HG03571 (cell line): Measurements from ENCODE around the gene ZNF439.
"Not testable (repeated sequence)": the region's sequence is repeated elsewhere in the genome, so short reads cannot be mapped to it uniquely, and the experiment has no call there.

Experiments
- ATAC-seq: cut with Tn5 transposase; IDR thresholded peaks from one replicate; pipeline ENCODE4 v1.9.1; 2021; ENCODE audit not compliant: unreplicated experiment

Gene ZNF439

GRCh38 chr19:11848594-11849469, at the start of gene ZNF439:
ZNF439 (plus strand) TSS chr19:11848726; CDS start chr19:11848868, 142 bp downstream.
- ATAC-seq = no peak

GRCh38 chr19:11806354-11807098, 42.0 kb upstream of the ZNF439 start:
- ATAC-seq = no peak

- no peak for ATAC-seq
These were observed 41.5 kb upstream of the ZNF439 start for GRCh38 chr19:11807099-11807380.

GRCh38 chr19:11813703-11814028, 34.9 kb upstream of the ZNF439 start:
- peak; percentile 27 for ATAC-seq

- peak; percentile 92 for ATAC-seq
These were observed 34.4 kb upstream of the ZNF439 start, which contains the start of gene ZNF440 for GRCh38 chr19:11814029-11814699. ZNF440 (plus strand) TSS chr19:11814273; CDS start chr19:11814448, 175 bp downstream.

- no peak for ATAC-seq
These were observed 33.9 kb upstream of the ZNF439 start for GRCh38 chr19:11814700-11815035.

- ATAC-seq = no peak
These were observed 26.9 kb upstream of the ZNF439 start for GRCh38 chr19:11821474-11822109.

- not testable (repeated sequence) for ATAC-seq
These were observed 19.3 kb upstream of the ZNF439 start for GRCh38 chr19:11828957-11829876.

- ATAC-seq = no peak
These were observed 16.1 kb upstream of the ZNF439 start for GRCh38 chr19:11832253-11832912.

- no peak for ATAC-seq
These were observed 15.0 kb upstream of the ZNF439 start for GRCh38 chr19:11833541-11833940.

- not testable (repeated sequence) for ATAC-seq
These were observed 12.9 kb upstream of the ZNF439 start for GRCh38 chr19:11835626-11836066.

- no peak for ATAC-seq
These were observed 4.8 kb upstream of the ZNF439 start for GRCh38 chr19:11843722-11844121.

- ATAC-seq = not testable (repeated sequence)
These were observed 911 bp upstream of the ZNF439 start for GRCh38 chr19:11847615-11848014.

GRCh38 chr19:11848200-11848593, 329 bp upstream of the ZNF439 start:
- ATAC-seq = no peak

- not testable (repeated sequence) for ATAC-seq
These were observed 1.8 kb downstream of the ZNF439 start for GRCh38 chr19:11850289-11850688.

GRCh38 chr19:11853358-11853757, 4.8 kb downstream of the ZNF439 start:
- no peak for ATAC-seq

GRCh38 chr19:11856596-11857250, 8.2 kb downstream of the ZNF439 start:
- ATAC-seq = no peak

- ATAC-seq = no peak
These were observed 12.2 kb downstream of the ZNF439 start for GRCh38 chr19:11860721-11861120.

GRCh38 chr19:11861301-11861700, 12.8 kb downstream of the ZNF439 start:
- no peak for ATAC-seq
